Right atrium auricular region (tissue), 2 donors: Measurements from ENCODE around the gene SLC27A3. TPM values are rescaled to one million over a fixed set of nuclear protein-coding genes. Genes with fewer than 3 reads are reported as not detected.
A peak's percentile ranks its signal among the peaks of the same experiment; 100 is the strongest.

Experiments
- DNase-seq: peaks from one replicate; pipeline ENCODE4 v3.0.0-alpha.2; 2019; ENCODE audit warnings: low spot score
- H3K27ac ChIP-seq, 2 donors: fragments of 200-600 bp; sonication (generic); 1 replicate in 1 of 2; 2 replicates in 1 of 2; pipeline ENCODE4 v1.5.1; 2016 to 2019
- H3K27me3 ChIP-seq, 2 donors: fragments of 200-600 bp; sonication (generic); one replicate each; pipeline versions ENCODE4 v1.5.1 to v1.6.0; 2017 to 2019
- H3K36me3 ChIP-seq: fragments of 200-600 bp; sonication (generic); one replicate; pipeline ENCODE4 v1.5.1; 2016
- H3K4me1 ChIP-seq, 2 donors: fragments of 200-600 bp; sonication (generic); one replicate each; pipeline versions ENCODE4 v1.5.1 to v1.6.0; 2017 to 2019
- H3K4me3 ChIP-seq, 2 donors: fragments of 200-600 bp; sonication (generic); 1 replicate in 1 of 2; 2 replicates in 1 of 2; pipeline ENCODE4 v1.5.1; 2017 to 2019; ENCODE audit warnings: mild to moderate bottlenecking in 1 of 2, moderate library complexity in 1 of 2
- H3K9me3 ChIP-seq, 2 donors: fragments of 200-600 bp; sonication (generic); one replicate each; pipeline ENCODE4 v1.5.1; 2019
- CTCF ChIP-seq, 2 donors: fragments of 200-600 bp; sonication (generic); IDR thresholded peaks; one replicate each; pipeline ENCODE4 v1.5.1; 2019; ENCODE audit warnings: antibody characterized with exemption in 2 of 2
- total RNA-seq, 2 donors: library from RNA; depleted of rRNA; stranded (reverse); fragments of >200 nt; gene quantifications; one replicate each; pipeline ENCODE4 v1.1.0, GENCODE V29; 2016

Gene SLC27A3
- total RNA-seq, 2 donors from 2014 or later = 9.9 to 20.1 TPM

GRCh38 chr1:153789478-153790034, 14.3 kb downstream of the SLC27A3 start:
- no peaks in the 10 kb centered on the region for H3K9me3 ChIP-seq
- no peaks in the 10 kb centered on the region for H3K27me3 ChIP-seq
- H3K4me3 ChIP-seq = peak overlapping the region; percentile 0 to 32
- peaks cover 0 to 10% of the 10 kb centered on the region in 2 donors for H3K4me1 ChIP-seq
- no peaks in the 10 kb centered on the region for H3K36me3 ChIP-seq
- no peak for TF ChIP-seq CTCF (IDR thresholded peaks at IDR 0.05)
- no peak for DNase-seq
- H3K27ac ChIP-seq = peak overlapping the region; percentile 75 to 87

- no peaks in the 10 kb centered on the region for H3K27me3 ChIP-seq
- no peak for TF ChIP-seq CTCF (IDR thresholded peaks at IDR 0.05)
- peak overlapping the region; percentile 19 to 32 for H3K4me3 ChIP-seq
- H3K27ac ChIP-seq = peak overlapping the region; percentile 75 to 87
- H3K36me3 ChIP-seq = no peaks in the 10 kb centered on the region
- peak; percentile 93 for DNase-seq
- no peaks in the 10 kb centered on the region for H3K9me3 ChIP-seq
- peaks cover 0 to 10% of the 10 kb centered on the region in 2 donors for H3K4me1 ChIP-seq
Measured at GRCh38 chr1:153790313-153790965, 15.2 kb downstream of the SLC27A3 start.

- peak overlapping the region; percentile 75 to 87 for H3K27ac ChIP-seq
- no peak for TF ChIP-seq CTCF (IDR thresholded peaks at IDR 0.05)
- H3K27me3 ChIP-seq = no peaks in the 10 kb centered on the region
- no peak for DNase-seq
- peak overlapping the region; percentile 19 to 32 for H3K4me3 ChIP-seq
- no peaks in the 10 kb centered on the region for H3K9me3 ChIP-seq
- no peaks in the 10 kb centered on the region for H3K36me3 ChIP-seq
- H3K4me1 ChIP-seq = peaks cover 0 to 10% of the 10 kb centered on the region in 2 donors
Measured at GRCh38 chr1:153790966-153791647, 15.9 kb downstream of the SLC27A3 start.

GRCh38 chr1:153791648-153792253, 16.5 kb downstream of the SLC27A3 start:
- Histone ChIP-seq H3K4me1 (peaks cover 0 to 10% of the 10 kb centered on the region in 2 donors), H3K36me3 (no peaks in the 10 kb centered on the region), H3K27me3 (no peaks in the 10 kb centered on the region), H3K4me3 (no peak overlapping the region), H3K27ac (peak overlapping the region; percentile 75 to 87), H3K9me3 (no peaks in the 10 kb centered on the region)
- no peak for DNase-seq
- TF ChIP-seq CTCF (IDR thresholded peaks at IDR 0.05) = no peak

- peaks cover 0 to 10% of the 10 kb centered on the region in 2 donors for H3K4me1 ChIP-seq
- H3K9me3 ChIP-seq = no peaks in the 10 kb centered on the region
- no peak for DNase-seq
- no peaks in the 10 kb centered on the region for H3K36me3 ChIP-seq
- TF ChIP-seq CTCF (IDR thresholded peaks at IDR 0.05) = no peak
- no peaks in the 10 kb centered on the region for H3K27me3 ChIP-seq
- no peak overlapping the region for H3K27ac ChIP-seq
- no peak overlapping the region for H3K4me3 ChIP-seq
Measured at GRCh38 chr1:153792631-153793041, 17.4 kb downstream of the SLC27A3 start.
